ENCODE results near the gene ARL4D. TPM values are rescaled to one million over a fixed set of nuclear protein-coding genes. Genes with fewer than 3 reads are reported as not detected.

Gene ARL4D
- total RNA-seq, 1 experiment from 2014 or later, result 11.5 TPM

DNA sequence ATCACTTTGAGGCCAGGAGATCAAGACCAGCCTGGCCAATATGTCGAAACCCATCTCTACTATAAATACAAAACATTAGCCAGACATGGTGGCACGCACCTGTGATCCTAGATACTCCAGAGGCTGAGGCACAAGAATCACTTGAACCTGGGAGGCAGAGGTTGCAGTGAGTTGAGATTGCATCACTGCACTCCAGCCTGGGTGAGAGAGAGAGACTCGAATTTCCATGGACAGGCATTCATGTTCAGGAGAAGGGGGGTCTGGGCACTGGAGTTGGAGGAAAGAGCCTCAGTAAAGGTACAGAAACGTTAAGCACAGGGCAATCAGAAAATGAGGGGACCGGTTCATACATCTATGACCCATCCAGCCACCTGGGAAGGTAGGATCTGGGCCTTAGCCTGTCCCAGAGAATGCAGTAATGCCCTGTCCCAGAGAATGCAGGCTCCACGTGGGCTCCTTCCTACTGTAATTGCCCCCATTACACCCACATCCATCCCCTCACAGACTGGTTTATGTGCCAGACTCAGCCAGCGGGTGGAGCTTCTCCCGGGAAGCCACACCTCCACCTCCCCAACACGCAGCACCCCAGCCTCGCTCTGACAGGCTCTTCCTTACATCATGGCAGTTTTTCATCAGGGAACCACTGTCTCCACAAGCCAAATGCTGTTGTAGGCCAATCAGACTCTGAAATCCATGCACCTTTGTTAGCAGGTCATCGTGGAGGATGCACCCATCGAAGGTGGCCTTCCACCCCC, 21.6 kb upstream of the ARL4D start:
- no peak for TF ChIP-seq CTCF (IDR thresholded peaks at IDR 0.05 in 2 of 3, conservative IDR thresholded peaks at IDR 0.05 in 1 of 3; ENCODE audit: borderline replicate concordance in 1 of 3, insufficient read depth in 1 of 3, low read depth in 2 of 3, low read length in 2 of 3)
- no peak for TF ChIP-seq SP1 (IDR thresholded peaks at IDR 0.05; ENCODE audit: low read depth)
- no peak for TF ChIP-seq ZFX (IDR thresholded peaks at IDR 0.05)
- no peak for TF ChIP-seq EZH2phosphoT487 (IDR thresholded peaks at IDR 0.05; ENCODE audit: borderline replicate concordance)
- TF ChIP-seq SIN3A (IDR thresholded peaks at IDR 0.05; ENCODE audit: low read depth), result no peak
- TF ChIP-seq ELF1 (IDR thresholded peaks at IDR 0.05; ENCODE audit: borderline replicate concordance, low read depth), result no peak
- TF ChIP-seq POLR2A (IDR thresholded peaks at IDR 0.05; ENCODE audit: borderline replicate concordance, extremely low read depth, insufficient read depth, insufficient read length), result no peak
- TF ChIP-seq ZNF274 (IDR thresholded peaks at IDR 0.05; ENCODE audit: low read depth, low read length), result no peak
- TF ChIP-seq, protein P1, sequence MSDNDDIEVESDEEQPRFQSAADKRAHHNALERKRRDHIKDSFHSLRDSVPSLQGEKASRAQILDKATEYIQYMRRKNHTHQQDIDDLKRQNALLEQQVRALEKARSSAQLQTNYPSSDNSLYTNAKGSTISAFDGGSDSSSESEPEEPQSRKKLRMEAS (IDR thresholded peaks at IDR 0.05), result no peak
- no peak for TF ChIP-seq RAD21 (IDR thresholded peaks at IDR 0.05; ENCODE audit: low read depth)
- CTCF ChIA-PET, result interaction anchor here (0.6 kb wide), 1 partner anchor 67 kb away, joined by 3 read pairs; no protein-coding TSS in a partner anchor
- Histone ChIP-seq H3K36me3 (ENCODE audit: control insufficient read depth in 1 of 2, insufficient read depth in 2 of 2, low read length in 2 of 2) (no peaks in the 10 kb centered on the region), H3K4me3 (replicated peaks in 1 of 2; ENCODE audit: low read depth in 1 of 2, low read length in 2 of 2) (no peak overlapping the region), H2AFZ (ENCODE audit: low read depth, low read length, poor library complexity, severe bottlenecking) (no peak overlapping the region), H3K27ac (ENCODE audit: low read depth, low read length) (no peak overlapping the region), H3K4me2 (ENCODE audit: low read length) (no peak overlapping the region), H3K9me2 (ENCODE audit: insufficient read depth) (no peaks in the 10 kb centered on the region), H4K20me1 (ENCODE audit: insufficient read depth) (no peaks in the 10 kb centered on the region), H3K79me2 (ENCODE audit: insufficient read depth, low read length) (no peaks in the 10 kb centered on the region), H3K27me3 (ENCODE audit: insufficient read depth, low read length) (no peaks in the 10 kb centered on the region), H3K9me3 (ENCODE audit: control insufficient read depth in 1 of 2, insufficient read depth in 1 of 2, low read depth in 1 of 2, low read length in 2 of 2) (peaks cover 0 to 15% of the 10 kb centered on the region in 2 experiments; a peak in 1 of 4 replicates), H3K9ac (ENCODE audit: low read length) (no peak overlapping the region), H3K4me1 (ENCODE audit: control insufficient read depth in 1 of 2, insufficient read depth in 2 of 2, low read length in 2 of 2) (no peaks in the 10 kb centered on the region)
- intact Hi-C loops (cut with micrococcal nuclease), result no loop called here
- no TSS peak for BruUV-seq (replicated peaks)
- RAD21 ChIA-PET (ENCODE audit: low non-redundant PET in 1 of 2, low total read pairs in 2 of 2, uncharacterized antibody in 2 of 2, unreplicated experiment in 2 of 2), result no interaction called here
- no peak for ATAC-seq
- POLR2A ChIA-PET, result interaction anchor here (1.6 to 1.9 kb wide), 2 partner anchors 9 to 11 kb away, joined by 7 to 9 read pairs; no protein-coding TSS in a partner anchor
- DNase-seq (ENCODE audit: low read depth, low spot score), result no peak

Measured in HCT116 (cell line).